Measurements from ENCODE around the gene ZNF319.

ZNF319 gene

GRCh38 chr16:58036943-58037342, 36.5 kb upstream of the ZNF319 start:
- no peak for DNase-seq

GRCh38 chr16:58035356-58036170, 35.1 kb upstream of the ZNF319 start:
- no peak for DNase-seq

DNA sequence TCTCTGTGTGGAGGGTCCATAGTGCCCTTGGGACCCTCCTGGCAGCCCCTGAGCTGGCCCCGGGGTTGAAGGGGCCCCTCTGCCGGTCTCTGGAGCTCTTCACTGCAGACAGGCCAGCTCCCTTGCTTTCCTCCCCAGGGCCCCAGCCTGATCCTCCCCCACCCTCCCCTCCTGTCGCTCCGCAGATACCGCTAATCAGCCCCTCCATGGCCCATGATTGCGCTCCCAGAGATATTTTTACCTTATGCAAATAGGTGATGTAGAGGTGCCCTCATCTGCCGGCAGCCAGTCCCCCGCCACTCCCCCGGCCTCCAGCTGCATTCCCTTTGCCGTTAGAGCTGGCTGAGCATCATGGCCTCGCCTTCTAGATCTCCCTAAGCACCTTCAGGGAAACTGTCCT, 34.3 kb upstream of the ZNF319 start:
- no peak for DNase-seq

DNA sequence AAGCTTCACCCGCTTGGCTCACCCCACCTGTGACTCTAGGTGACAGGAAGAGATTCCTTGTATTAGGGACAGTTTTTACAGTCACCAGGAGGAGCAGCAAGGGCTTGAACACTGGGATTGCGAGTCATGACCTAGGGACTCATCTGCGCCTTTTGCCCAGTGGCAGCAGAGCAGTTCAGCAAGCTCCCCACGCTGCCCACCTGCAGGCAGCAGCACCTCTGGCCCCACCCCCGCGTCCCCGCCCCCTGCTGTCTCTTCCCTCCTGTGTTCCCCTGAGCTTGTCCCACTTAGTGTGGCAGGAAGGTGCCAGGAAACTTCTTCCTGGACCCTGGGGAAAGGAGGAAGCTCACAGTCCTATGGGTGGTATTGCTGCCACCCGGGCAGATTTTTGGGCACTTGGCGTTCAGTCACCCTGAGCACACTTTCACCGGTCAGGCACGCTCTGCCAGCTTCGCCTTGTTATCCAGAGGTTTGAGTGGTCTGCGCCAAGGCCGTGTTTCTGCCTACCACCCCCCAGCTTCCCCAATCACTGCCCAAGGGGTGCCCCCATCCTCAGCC, 33.7 kb upstream of the ZNF319 start:
- DNase-seq = no peak

DNA sequence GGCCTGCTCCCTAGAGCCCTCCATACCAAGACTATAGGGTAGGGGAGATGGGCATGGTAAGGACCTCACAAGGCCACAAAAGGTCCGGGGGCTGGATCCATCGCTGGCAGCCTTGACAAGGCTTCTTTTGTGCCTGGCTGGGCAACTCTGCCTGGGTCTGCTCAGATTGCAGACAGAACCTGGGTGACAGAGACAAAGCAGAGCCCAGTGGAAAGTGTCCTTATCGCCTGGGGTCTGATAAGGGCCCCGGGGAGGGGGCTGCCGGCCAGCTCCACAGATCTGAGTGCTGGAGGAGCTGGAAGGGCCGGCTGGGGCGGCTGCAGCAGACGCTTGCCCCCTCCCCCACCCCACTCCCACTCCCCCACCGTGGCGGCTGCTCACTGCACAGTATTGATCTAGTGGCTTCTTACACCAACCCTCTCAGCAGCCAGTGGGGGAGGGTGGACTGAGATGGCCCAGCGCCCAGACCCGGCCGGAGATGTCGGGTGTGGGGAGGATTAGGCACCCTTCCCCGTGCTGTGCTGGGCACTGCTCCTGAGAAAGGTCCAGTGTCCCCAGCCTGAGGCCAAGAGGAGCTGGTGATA, 32.3 kb upstream of the ZNF319 start:
- no peak for DNase-seq

GRCh38 chr16:58031016-58031800, 30.7 kb upstream of the ZNF319 start:
- DNase-seq = no peak

GRCh38 chr16:58030136-58030840, 29.8 kb upstream of the ZNF319 start:
- no peak for DNase-seq

DNA sequence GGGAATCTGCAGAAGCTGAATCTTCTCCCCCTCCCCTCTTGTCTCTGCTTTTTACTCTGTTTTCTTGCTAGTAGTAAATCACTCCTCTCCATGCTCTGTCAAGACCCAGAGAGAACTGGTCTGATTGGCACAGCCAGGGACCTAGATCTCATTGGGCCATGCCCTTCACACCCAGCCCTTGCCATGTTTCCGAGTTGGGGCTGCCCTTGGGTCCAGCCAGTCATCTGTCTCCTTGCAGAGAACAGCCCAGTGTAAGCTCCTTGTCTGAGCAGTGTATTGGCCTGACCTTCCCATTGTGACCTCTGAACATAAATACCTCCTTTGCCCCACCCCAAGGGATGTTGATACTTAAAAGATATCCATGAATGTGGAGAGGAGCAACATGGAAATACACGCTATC, 28.9 kb upstream of the ZNF319 start:
- no peak for DNase-seq

DNA sequence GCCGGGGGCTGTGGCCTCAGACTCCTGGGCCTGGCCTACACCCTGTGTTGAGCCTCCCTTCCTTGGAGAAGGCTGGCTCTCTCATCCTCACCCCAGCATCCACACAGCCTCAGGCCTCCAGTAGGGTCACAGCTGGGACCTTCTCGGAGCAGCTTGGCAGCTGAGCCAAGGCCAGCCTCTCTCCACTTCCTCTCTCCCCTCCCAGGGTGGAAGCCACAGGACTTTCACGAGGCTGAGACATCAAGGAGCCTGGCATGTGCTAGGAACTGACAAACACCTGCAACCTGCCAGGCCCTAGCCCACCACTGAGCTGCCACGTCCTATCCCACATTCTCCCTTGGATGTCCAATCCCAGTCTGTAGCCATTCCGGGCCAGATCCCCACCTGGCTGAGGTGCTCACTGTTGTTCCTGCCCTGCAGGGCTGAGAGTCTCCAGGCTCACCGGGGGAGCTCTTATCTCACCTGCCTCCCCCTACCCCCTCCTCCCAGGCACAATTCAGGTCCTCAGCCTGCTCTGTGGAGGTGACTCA, 28.1 kb upstream of the ZNF319 start:
- DNase-seq = no peak

DNA sequence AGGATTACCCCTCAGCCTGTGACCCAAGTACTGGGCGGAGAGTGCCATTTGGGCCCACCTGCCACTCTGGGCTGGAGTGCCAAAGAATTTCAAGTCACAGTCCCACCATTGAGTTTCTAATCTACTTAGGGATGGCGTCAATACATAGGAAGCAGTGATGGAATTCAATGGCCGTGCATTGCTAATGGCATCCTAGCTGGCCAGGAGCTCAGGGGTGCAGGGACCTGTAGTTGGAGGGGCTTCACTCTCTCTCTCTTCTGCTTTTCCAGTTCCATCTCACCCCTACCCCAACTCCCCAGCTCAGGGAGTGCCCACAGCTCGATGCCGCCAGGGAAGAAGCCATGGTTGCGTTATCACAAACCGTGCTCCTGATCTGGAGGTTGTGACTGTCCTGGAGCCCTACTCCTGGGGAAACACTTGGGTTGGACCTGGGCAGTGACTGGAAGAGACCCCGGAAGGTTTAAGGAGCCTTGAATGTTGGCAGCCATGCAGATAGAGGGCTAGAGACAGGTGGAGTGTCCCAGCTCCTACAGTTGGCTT, 27.5 kb upstream of the ZNF319 start:
- DNase-seq = no peak

- DNase-seq = no peak
Measured at GRCh38 chr16:58027161-58027915, 26.9 kb upstream of the ZNF319 start.

DNA sequence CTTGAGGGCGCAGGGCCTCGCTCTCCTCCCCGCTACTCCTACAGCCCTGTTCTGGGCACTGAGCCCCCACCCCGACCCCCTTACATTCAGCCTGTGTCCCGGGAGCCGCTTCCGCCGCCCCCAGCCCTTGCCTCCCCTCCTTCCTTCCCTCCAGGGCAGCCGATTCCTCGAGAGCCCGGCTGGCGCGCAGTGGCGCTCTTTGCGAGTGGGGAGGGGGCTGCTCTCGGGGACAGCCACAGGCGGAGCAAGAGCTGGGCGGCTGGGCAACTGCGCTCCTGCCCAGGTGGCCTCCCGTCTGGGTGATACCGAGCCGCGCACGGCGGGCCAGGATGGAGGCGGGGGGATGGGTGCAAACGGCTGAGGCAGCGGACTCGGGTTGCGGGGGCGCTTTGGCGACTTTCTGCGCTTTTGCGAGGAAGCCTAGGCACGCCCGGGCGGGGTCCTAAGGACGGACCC, 26.3 kb upstream of the ZNF319 start:
- DNase-seq = no peak

DNA sequence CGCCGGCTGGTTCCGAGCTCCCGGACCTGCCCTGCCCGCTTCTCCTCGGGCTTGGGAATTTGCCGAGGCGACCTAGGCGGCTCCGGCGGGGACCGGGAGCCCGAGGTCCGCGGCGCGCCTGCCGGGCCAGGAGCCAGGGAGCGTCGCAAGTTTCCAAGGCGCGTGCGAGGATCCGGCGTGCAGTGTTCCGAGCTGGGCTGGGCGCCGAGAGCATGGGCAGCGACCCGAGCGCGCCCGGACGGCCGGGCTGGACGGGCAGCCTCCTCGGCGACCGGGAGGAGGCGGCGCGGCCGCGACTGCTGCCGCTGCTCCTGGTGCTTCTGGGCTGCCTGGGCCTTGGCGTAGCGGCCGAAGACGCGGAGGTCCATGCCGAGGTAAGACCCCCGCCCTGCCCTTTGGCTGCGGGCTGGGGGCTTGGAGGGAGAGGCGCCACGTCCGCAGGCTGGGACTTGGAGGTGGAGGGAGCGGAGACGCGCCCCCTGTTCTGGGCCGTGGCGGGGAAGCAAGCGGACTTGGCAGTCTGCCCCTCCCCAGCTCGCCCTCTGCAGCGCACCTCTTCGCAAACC, 25.8 kb upstream of the ZNF319 start:
- no peak for DNase-seq

- DNase-seq = peak in 3 of 4 experiments; percentile 19 to 48 (median 21)
Measured at GRCh38 chr16:58025351-58026138, 25.1 kb upstream of the ZNF319 start, which contains the start of gene MMP15. Gene MMP15 (plus strand): TSS chr16:58025754. CDS start chr16:58026351, 597 bp downstream.

GRCh38 chr16:58024486-58025350, 24.2 kb upstream of the ZNF319 start:
- no peak for DNase-seq

DNA sequence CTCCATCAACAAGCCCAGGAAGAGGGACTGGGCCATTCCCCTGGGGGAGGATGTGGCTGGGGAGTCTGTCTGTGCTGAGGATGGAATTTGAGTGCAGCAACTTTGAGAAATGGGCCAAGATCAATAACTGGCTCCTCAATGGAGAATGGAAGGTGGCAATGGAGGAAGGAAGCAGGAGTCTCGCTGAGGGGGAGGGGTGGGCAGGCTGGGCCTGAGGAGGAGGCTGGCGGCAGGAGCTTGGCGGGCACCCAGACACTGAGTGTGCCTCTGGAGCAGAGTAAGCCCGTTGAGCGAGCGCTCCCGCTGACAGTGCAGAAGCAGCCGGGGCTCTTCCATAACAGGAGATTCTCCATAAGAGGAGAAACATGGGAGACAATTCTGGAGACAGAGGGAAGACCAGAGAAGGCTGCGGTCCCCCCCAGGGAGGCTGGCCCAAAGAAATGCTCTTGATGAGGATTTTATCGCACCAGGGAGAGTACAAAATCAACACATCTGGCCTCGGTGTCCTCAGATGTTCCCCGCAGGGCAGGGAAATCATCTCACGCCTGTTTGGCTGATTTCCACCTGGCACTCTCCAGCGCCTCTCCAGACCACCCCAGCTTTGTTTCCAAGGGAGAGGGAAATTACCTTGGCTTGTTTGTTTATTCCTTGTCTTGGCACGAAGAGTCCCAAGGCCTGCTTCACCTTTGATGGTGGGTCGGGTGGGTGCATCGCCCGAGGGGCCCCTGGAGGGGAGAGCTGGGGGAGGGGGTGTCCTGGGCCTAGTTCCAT, 22.3 kb upstream of the ZNF319 start:
- DNase-seq = no peak

- no peak for DNase-seq
Measured at GRCh38 chr16:58021661-58022551, 21.4 kb upstream of the ZNF319 start.
